Limb (tissue), 2 donors: Measurements from ENCODE around the gene OTUD5.
A peak's percentile ranks its signal among the peaks of the same experiment; 100 is the strongest.

Experiments used
- DNase-seq, 2 donors: peaks; one replicate each; pipeline ENCODE4 v3.0.0-alpha.2; 2016; ENCODE audit errors: extremely low spot score in 2 of 2

OTUD5 gene

GRCh38 chrX:48911412-48912182, 45.8 kb downstream of the OTUD5 start, which contains the start of gene SLC35A2:
Gene SLC35A2 (minus strand): TSS chrX:48911646. CDS start chrX:48911636, 10 bp downstream.
- DNase-seq = peak; percentile 53 to 89

GRCh38 chrX:48910926-48911411, 46.4 kb downstream of the OTUD5 start:
- no peak for DNase-seq

- DNase-seq = no peak
Observed at GRCh38 chrX:48909703-48910294, 47.6 kb downstream of the OTUD5 start.

- DNase-seq = no peak
Observed at GRCh38 chrX:48908600-48908999, 48.8 kb downstream of the OTUD5 start.

GRCh38 chrX:48905090-48905790, 52.2 kb downstream of the OTUD5 start:
- DNase-seq = no peak

- no peak for DNase-seq
Observed at GRCh38 chrX:48904626-48905025, 52.8 kb downstream of the OTUD5 start.

GRCh38 chrX:48904180-48904579, 53.2 kb downstream of the OTUD5 start:
- DNase-seq = no peak

GRCh38 chrX:48903290-48903689, 54.1 kb downstream of the OTUD5 start:
- DNase-seq = no peak

- DNase-seq = no peak
Observed at GRCh38 chrX:48902776-48903175, 54.6 kb downstream of the OTUD5 start.

GRCh38 chrX:48902135-48902534, 55.3 kb downstream of the OTUD5 start:
- no peak for DNase-seq

- DNase-seq = no peak
Observed at GRCh38 chrX:48901069-48901468, 56.3 kb downstream of the OTUD5 start.

- DNase-seq = no peak
Observed at GRCh38 chrX:48899078-48899410, 58.4 kb downstream of the OTUD5 start.

GRCh38 chrX:48897625-48898306, 59.6 kb downstream of the OTUD5 start, which contains the start of the genes PQBP1 and TIMM17B:
Gene PQBP1 (plus strand): TSS chrX:48897930. CDS start chrX:48898510, 580 bp downstream.
Gene TIMM17B (minus strand): TSS chrX:48897768. CDS start chrX:48897749, 19 bp downstream.
- DNase-seq = peak; percentile 89 to 90

GRCh38 chrX:48897157-48897624, 60.2 kb downstream of the OTUD5 start:
- DNase-seq = peak in 1 of 2 donors; percentile 83

GRCh38 chrX:48896611-48897011, 60.8 kb downstream of the OTUD5 start:
- DNase-seq = no peak

GRCh38 chrX:48894891-48895290, 62.5 kb downstream of the OTUD5 start:
- DNase-seq = no peak

GRCh38 chrX:48893556-48894348, 63.7 kb downstream of the OTUD5 start:
- DNase-seq = no peak

GRCh38 chrX:48892896-48893295, 64.5 kb downstream of the OTUD5 start:
- DNase-seq = no peak

- DNase-seq = peak; percentile 69 to 80
Observed at GRCh38 chrX:48891402-48892288, 65.8 kb downstream of the OTUD5 start.
